Neural cell (in vitro differentiated cells): ENCODE measurements around the gene ZNF248.

ENCODE experiments used
- CTCF ChIP-seq: fragments of 450-650 bp; IDR thresholded peaks from 2 replicates; pipeline ENCODE4 v1.5.1; 2014; ENCODE audit warnings: antibody characterized with exemption, mild to moderate bottlenecking, moderate library complexity; ENCODE audit not compliant: poor library complexity, severe bottlenecking
- MXI1 ChIP-seq: fragments of 450-650 bp; conservative IDR thresholded peaks from 2 replicates; pipeline ENCODE4 v1.6.1; 2014; ENCODE audit warnings: antibody characterized with exemption, mild to moderate bottlenecking; ENCODE audit not compliant: poor library complexity, severe bottlenecking
- POLR2AphosphoS5 ChIP-seq: IDR thresholded peaks from 2 replicates; pipeline ENCODE4 v1.6.1; 2012

DNA sequence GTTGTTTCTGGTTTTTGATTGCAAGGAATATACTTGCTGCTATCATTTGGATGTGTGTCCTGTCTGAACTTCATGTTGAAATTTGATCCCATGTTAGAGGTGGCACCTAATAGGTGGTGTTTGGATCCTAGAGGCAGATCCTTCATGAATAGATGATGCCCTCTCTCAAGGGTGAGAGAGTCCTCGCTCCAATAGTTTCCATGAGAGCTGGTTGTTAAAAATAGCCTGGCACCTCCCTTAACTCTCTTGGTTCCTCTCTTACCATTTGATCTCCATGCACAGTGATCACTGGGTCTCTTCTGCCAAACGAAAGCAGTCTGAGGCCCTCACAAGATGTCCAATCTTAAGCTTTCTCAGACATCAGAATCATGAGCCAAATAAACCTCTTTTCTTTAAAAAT lies 49.0 kb upstream of the ZNF248 start:
- TF ChIP-seq CTCF, result no peak
- TF ChIP-seq POLR2AphosphoS5, result no peak
- no peak for TF ChIP-seq MXI1
